HG02852 (cell line): ENCODE results near the gene GABBR1.

Experiments
- ATAC-seq: cut with Tn5 transposase; IDR thresholded peaks from one replicate; pipeline ENCODE4 v1.9.1; 2021; ENCODE audit warnings: mild to moderate bottlenecking, moderate library complexity; ENCODE audit not compliant: unreplicated experiment

Gene GABBR1

DNA sequence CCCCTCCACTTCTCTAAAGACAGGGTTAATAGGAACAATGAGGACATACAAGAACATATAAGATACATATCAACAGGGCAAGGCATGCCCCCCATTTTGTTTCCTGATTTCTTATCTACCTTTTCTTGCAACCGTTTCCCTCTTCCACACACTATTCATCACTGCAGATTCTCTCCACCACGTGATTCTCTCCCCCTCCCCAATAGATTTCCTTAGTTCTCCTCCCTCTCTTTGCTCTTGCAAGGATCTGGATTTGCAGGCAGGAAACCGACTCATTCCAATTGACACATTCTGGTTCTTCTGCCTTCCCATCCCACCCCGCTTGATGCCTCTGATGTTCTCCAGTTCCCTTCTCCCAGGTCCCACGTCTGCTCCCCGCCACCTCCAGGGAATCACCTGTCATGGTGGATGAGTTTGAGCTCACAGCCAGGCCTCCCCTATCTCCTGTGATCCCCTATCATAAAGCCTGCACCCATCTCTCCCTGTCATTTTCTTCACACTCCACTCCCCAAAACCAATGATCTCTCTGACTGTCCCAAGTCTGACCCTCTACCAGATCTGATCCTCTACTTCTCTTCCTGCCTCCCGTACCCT is 7.5 kb downstream of the GABBR1 start:
- no peak for ATAC-seq

GRCh38 chr6:29624520-29624961 is 8.4 kb downstream of the GABBR1 start:
- ATAC-seq: no peak

GRCh38 chr6:29620630-29621029 is 12.4 kb downstream of the GABBR1 start:
- ATAC-seq: no peak

DNA sequence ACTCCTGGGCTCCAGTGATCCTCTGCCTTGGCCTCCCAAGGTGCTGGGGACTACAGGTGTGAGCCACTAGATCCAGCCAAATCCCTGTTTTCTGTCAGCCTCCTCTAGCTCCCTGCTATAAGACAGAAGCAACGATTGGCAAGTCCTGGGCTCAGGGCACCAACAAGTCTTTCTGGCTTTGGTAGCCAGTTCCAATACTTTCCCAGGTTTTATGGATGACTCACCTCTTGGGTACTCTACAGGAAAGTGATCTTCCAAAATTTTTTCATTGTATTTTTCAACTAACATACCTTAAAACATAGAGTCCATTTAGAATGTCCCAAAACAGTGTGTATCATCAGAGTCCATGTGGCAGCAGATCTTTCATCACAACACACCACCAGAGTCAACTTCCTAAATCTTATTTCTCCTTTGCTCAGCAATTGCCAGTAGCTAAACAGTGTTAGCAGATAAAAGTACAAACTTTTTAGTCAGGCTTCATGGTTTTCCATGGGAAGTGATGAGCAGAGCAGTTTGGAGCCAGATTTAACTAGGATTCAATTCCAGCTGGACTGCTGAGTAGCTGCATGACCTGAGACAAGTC is 13.3 kb downstream of the GABBR1 start:
- ATAC-seq: no peak

GRCh38 chr6:29617782-29618554 is 15.0 kb downstream of the GABBR1 start:
- ATAC-seq: no peak

DNA sequence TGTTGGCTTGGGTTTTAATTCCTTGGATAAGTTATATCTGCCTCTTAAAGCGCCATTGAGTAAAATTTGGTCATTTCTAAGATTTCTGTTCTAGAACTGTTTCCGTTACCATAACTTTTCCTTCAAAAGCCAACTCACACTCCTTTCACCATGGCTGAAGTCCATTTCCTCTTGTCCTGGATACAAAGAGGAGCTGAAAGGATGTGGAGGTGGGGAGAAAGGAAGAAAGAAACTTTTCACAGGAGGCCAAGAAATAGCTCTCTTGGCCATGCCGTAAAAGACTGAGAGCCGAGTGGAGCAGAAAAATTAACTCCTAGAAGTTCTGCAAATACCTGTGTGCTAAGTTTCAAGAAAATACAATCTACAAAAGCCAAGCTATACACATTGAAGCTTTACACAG is 21.6 kb downstream of the GABBR1 start:
- ATAC-seq: no peak

- no peak for ATAC-seq
Observed at GRCh38 chr6:29610540-29610939, 22.4 kb downstream of the GABBR1 start.

- ATAC-seq: no peak
Observed at GRCh38 chr6:29608131-29608530, 24.9 kb downstream of the GABBR1 start.

DNA sequence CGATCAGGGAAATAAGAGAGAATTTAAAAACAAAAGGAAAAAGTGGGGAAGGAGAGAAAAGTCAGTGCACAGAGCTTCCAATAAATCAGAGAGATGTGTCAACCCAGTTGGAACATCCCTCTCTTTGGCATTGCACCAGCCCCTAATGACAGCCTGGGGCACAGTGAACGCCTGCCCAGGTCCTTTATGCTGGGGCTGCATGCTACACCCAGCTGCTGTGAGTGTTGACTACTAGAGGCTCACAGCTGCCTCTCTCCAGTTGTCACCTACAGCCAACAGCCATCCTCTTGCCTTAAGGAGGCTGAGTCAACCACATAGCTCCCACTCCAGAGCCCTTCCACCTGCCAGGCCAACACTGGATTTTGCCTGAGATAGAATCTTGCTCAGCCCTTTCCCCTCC is 29.1 kb downstream of the GABBR1 start:
- ATAC-seq: no peak

DNA sequence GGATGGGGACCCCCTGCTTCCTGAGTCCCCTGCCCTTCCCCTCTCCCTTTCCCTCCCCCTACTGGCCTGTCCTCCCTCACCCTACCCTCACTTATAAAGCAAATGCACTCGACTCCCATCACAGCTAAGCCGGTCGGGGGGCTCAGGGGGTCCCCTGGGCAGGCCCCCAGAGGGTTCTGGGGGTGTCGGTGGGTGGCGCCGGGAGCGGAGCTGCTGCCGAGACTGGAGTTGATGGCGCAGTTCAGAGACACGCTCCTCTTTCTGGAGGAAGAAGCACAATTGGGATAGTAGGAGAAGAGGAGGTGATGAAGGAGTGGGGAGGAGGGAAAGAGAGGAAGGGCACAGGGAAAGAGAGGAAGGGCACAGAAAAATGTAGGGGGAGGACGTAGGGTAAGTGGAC is 29.5 kb downstream of the GABBR1 start:
- ATAC-seq: no peak

DNA sequence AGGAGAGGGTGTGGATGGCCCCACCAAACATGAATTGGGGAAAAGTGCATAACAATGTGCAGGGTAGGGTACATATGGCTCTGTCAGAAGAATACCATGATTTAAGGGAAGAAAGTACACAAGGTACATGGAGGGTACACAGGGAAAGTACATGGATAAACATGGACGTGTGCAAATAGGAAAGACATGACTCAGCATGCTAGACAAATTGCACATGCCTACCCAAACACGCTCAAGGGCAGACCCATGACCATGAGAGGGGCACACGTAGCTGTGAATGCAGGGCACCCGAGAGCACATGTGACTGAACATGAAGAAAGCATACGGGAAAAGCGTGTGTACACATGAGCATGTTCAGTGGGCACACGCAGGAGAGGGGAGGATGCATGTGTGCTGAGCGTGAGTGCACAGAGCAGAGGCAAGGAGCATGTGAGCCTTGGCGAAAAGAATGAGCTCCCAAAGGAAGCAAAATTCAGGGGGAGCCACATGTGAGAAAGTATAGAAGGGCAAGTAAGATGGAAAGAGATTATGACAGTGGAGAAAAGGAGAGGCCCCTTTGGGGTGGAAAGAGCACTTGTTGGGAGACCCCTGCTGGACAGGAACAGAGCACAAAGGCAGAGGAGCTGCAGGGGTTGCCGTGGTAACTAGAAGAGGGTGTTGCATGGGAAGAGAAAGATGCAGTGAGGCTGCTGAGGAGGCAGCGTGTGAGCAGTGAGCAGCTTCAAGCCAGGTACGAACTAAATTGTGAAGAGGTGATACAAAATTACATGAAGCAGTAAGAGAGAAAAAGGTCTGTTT is 30.2 kb downstream of the GABBR1 start:
- no peak for ATAC-seq

DNA sequence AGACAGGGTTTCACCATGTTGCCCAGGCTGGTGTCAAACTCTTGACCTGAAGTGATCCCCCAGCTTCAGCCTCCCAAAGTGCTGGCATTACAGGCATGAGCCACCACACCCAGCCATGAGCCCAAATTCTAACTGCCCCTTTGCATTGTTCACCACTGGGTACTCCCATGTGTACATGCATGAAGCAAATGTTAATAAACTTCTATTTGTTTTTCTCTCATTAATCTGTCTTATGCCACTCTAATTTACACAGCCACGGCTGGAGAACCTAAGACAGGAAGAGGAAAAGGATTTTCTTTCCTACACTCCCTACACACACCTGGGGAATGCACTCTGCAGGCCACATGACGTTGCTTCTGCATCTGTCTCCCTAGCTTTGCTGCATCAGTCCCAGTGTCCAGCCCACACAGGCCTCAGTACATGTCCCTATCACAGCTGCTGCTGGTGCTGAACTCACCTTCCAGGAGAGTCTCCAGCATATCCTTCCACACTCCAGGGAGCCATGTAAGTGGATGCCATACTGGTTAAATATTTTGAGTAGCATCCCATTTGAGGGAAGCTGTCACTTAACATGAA is 34.7 kb downstream of the GABBR1 start:
- ATAC-seq: no peak

DNA sequence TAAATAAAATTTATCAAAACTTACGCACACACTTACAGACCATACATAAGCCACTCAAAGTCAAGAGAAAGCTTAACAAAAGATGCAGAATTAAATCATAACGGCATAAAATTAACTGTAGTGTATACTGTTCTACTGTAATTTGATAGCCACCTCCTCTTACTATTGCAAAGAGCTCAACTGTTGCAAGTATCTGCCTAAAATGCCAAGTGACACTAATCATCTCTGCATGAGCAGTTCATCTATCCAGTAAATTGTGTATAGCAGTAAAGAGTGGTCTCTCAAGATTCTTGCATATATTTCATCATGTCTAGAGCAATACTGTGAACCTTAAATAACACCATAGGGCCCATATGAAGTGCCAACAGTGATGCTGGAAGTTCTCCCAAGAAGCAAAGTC is 35.8 kb downstream of the GABBR1 start:
- no peak for ATAC-seq

DNA sequence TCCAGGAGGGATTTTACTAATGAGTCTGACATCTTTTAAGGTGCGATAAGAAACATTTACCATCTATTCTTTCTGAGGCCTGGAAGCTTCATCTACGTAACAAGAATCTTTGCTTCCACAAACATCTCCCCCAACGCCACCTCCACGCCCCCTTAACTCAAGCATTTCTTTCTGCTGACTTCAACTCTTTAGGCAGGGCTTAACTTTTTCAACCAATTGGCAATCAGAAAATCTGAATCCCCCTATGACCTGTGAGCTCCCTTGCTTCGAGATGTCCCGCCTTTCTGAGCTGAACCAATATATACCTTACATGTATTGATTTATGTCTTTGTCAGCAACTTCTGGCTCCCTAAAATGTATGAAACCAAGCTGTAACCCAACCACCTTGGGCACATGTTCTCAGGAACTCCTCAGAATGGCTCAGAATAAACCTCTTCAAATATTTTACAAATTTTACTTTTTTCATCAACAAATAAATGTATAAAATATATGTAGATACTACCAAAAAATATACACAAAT is 36.5 kb downstream of the GABBR1 start:
- no peak for ATAC-seq

DNA sequence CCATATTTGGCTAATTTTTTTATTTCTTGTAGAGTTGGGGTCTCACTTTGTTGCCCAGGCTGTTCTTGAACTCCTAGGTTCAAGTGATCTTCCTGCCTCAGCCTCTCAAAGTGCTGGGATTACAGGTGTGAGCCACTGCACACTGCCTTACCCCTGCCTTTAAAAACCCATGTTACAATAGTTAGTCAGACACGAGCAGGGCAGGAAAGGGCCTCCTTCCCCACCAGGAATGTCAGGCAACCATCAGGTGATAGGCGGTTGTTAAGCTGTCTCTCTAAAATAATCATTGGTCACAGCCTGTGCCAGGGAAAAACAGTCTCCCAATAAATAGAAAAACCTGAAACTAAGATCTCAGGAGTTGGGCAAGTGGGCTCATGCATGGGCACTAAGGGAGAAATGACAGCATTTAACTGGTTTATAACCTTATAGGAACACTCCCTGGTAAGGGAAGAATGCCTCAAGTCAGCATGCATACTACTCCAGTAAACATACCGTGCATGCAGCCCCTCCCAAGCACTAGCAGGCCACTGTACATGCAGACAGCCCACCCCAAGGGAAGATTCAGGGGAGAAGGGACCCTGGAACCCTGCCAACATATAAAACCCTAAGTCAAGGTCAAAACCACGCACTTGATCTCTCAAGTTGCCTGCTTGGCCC is 39.7 kb downstream of the GABBR1 start:
- no peak for ATAC-seq

- no peak for ATAC-seq
Observed at GRCh38 chr6:29591677-29592076, 41.3 kb downstream of the GABBR1 start.

DNA sequence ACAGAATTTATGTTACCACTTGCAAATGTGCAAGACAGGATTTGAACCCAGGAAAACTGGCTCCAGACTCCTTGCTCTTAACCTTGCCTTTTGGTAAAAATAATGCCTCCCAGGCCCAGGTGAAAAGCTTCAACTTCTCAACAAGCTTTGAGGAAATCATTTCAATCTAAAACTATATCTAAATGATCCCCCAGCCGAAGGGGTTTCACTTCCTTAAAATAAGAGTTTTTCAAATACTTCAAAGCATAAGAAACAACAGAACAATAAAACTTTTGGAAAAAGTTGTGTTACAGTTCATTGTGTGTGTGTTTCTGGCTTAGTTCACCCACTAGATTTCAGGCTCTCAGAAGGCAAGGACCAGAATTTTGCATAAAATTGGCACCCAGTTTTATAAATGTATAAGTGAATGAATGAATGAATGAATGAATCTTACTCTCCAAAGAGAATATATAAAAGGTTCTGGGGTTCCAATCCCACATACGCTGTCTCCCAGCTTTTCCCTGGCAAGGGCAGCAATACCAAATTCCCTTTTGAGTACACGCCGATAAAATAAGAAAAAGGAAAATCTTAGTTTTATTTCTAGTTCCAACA is 42.7 kb downstream of the GABBR1 start:
- no peak for ATAC-seq

DNA sequence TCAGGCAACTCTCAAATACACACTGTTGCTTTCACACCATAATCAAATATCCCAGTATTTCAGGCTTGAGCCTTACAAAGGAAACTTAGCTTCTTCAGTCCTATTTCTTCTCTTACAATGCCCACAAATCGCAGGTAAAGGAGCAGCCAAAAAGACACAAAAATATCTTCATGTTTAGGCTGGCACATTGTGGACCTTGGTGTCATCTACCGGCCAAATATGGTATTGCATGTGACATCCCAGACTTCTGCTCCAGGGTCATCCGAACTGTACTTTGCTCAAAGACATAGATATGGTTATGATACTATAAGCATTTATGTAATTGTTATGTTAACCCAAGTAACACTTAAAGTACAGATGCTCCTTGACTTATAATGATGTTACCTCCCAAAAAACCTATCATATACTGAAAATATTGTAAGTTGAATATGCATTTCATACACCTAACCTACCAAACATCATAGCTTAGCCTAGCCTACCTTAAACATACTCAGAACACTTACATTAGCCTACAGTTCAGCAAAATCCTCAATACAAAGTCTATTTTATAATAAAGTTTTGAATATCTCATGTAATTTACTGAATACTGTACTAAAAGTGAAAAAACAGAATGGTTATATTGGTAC is 43.4 kb downstream of the GABBR1 start:
- ATAC-seq: no peak

DNA sequence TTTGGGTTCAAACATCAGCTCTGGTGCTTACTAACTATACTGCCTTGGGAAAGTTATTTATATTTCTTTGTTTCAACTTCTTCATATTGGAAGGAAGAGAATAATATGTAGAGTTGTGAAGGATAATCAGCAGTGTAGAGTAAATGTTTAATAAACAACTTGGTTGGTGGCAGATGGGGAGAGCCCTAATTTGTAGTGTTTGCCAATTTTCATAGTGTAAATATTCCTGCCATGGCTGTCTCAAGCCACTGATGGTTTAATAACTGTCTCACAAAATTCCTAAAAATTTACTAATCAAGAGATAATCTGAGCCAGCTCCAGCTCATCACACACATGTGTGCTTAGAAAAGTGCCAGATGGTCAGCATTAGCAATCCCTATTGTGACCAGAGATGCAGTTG is 48.2 kb downstream of the GABBR1 start, which contains the start of gene OR2H2:
OR2H2 (plus strand) TSS at position 301 of the 400 bp plus-strand sequence. CDS start 2,824 bp downstream, outside the sequence.
- no peak for ATAC-seq
